ENCODE results near the gene ETV5.

ETV5 gene

GRCh38 chr3:186141790-186142189 is 32.9 kb upstream of the ETV5 start:
- TF ChIP-seq CTCF (IDR thresholded peaks at IDR 0.05; ENCODE audit: low read depth, low read length), result no peak
- no peak overlapping the region for H3K27ac ChIP-seq
- no peaks in the 10 kb centered on the region for H3K27me3 ChIP-seq (ENCODE audit: insufficient read depth, low read depth, severe bottlenecking)
- no peaks in the 10 kb centered on the region for H3K36me3 ChIP-seq
- peak; percentile 13 for DNase-seq
- H3K9me3 ChIP-seq (ENCODE audit: severe bottlenecking), result no peaks in the 10 kb centered on the region
- no peak overlapping the region for H3K4me3 ChIP-seq (ENCODE audit: low read depth, low read length)

- no peaks in the 10 kb centered on the region for H3K36me3 ChIP-seq
- no peak for DNase-seq
- H3K27ac ChIP-seq, result no peak overlapping the region
- no peak for TF ChIP-seq CTCF (IDR thresholded peaks at IDR 0.05; ENCODE audit: low read depth, low read length)
- no peak overlapping the region for H3K4me3 ChIP-seq (ENCODE audit: low read depth, low read length)
- H3K9me3 ChIP-seq (ENCODE audit: severe bottlenecking), result no peaks in the 10 kb centered on the region
- no peaks in the 10 kb centered on the region for H3K27me3 ChIP-seq (ENCODE audit: insufficient read depth, low read depth, severe bottlenecking)
Measured at GRCh38 chr3:186138272-186138981, 29.5 kb upstream of the ETV5 start.

- no peak for DNase-seq
- H3K4me3 ChIP-seq (ENCODE audit: low read depth, low read length), result no peak overlapping the region
Measured at GRCh38 chr3:186137051-186137685, 28.3 kb upstream of the ETV5 start.

GRCh38 chr3:186133980-186134379 is 25.1 kb upstream of the ETV5 start:
- TF ChIP-seq CTCF (IDR thresholded peaks at IDR 0.05; ENCODE audit: low read depth, low read length), result no peak
- no peaks in the 10 kb centered on the region for H3K36me3 ChIP-seq

More at GRCh38 chr3:186137051-186137685, 28.3 kb upstream of the ETV5 start:
- no peak for TF ChIP-seq CTCF (IDR thresholded peaks at IDR 0.05; ENCODE audit: low read depth, low read length)
- Histone ChIP-seq H3K27me3 (ENCODE audit: insufficient read depth, low read depth, severe bottlenecking) (no peaks in the 10 kb centered on the region), H3K36me3 (no peaks in the 10 kb centered on the region), H3K27ac (peak overlapping the region; percentile 85), H3K9me3 (ENCODE audit: severe bottlenecking) (no peaks in the 10 kb centered on the region)

GRCh38 chr3:186132487-186132886 is 23.6 kb upstream of the ETV5 start:
- Histone ChIP-seq H3K27ac (no peak overlapping the region), H3K9me3 (ENCODE audit: severe bottlenecking) (no peaks in the 10 kb centered on the region), H3K36me3 (no peaks in the 10 kb centered on the region), H3K4me3 (ENCODE audit: low read depth, low read length) (no peak overlapping the region), H3K27me3 (ENCODE audit: insufficient read depth, low read depth, severe bottlenecking) (no peaks in the 10 kb centered on the region)
- DNase-seq, result no peak
- TF ChIP-seq CTCF (IDR thresholded peaks at IDR 0.05; ENCODE audit: low read depth, low read length), result no peak

More at GRCh38 chr3:186133980-186134379, 25.1 kb upstream of the ETV5 start:
- no peaks in the 10 kb centered on the region for H3K9me3 ChIP-seq (ENCODE audit: severe bottlenecking)
- H3K27ac ChIP-seq, result no peak overlapping the region
- DNase-seq, result no peak
- H3K27me3 ChIP-seq (ENCODE audit: insufficient read depth, low read depth, severe bottlenecking), result no peaks in the 10 kb centered on the region
- no peak overlapping the region for H3K4me3 ChIP-seq (ENCODE audit: low read depth, low read length)

Measured in WERI-Rb-1 (cell line).